AG09309 (cell line): ENCODE results near the gene CNDP1.

Source experiments
- DNase-seq: peaks from one replicate; pipeline ENCODE4 v3.0.0-alpha.2; 2010; ENCODE audit warnings: low read depth
- H3K4me3 ChIP-seq: 2 replicates; pipeline ENCODE4 v1.5.1; 2011; ENCODE audit warnings: mild to moderate bottlenecking, low read depth, low read length, moderate library complexity; ENCODE audit not compliant: control insufficient read depth
- CTCF ChIP-seq: IDR thresholded peaks from 2 replicates; pipeline ENCODE4 v1.5.1; 2011; ENCODE audit warnings: mild to moderate bottlenecking, low read depth, low read length, inconsistent platforms; ENCODE audit not compliant: insufficient read depth, control insufficient read depth; ENCODE audit errors: missing control alignments

CNDP1 gene

GRCh38 chr18:74515620-74516231 lies 18.6 kb upstream of the CNDP1 start:
- DNase-seq: no peak
- TF ChIP-seq CTCF: no peak
- no peak overlapping the region for H3K4me3 ChIP-seq

- H3K4me3 ChIP-seq: no peak overlapping the region
- DNase-seq: no peak
- TF ChIP-seq CTCF: no peak
Observed at GRCh38 chr18:74516271-74517235, 17.7 kb upstream of the CNDP1 start.

- no peak overlapping the region for H3K4me3 ChIP-seq
- DNase-seq: no peak
- no peak for TF ChIP-seq CTCF
Observed at GRCh38 chr18:74517236-74517630, 17.1 kb upstream of the CNDP1 start.

- DNase-seq: no peak
- no peak overlapping the region for H3K4me3 ChIP-seq
- TF ChIP-seq CTCF: no peak
Observed at GRCh38 chr18:74518456-74519295, 15.6 kb upstream of the CNDP1 start.

GRCh38 chr18:74519320-74520095 lies 14.8 kb upstream of the CNDP1 start:
- no peak for DNase-seq
- TF ChIP-seq CTCF: no peak
- no peak overlapping the region for H3K4me3 ChIP-seq
